ENCODE results near the gene FAM186B.
A peak's percentile ranks its signal among the peaks of the same experiment; 100 is the strongest.

FAM186B gene

GRCh38 chr12:49562831-49563230 lies 42.6 kb downstream of the FAM186B start:
- H3K27ac ChIP-seq (ENCODE audit: extremely low read depth, low read depth, low read length), result no peak overlapping the region
- no peak for TF ChIP-seq GLI4 (tag by site-specific recombination; IDR thresholded peaks at IDR 0.05)
- no peak for TF ChIP-seq ZNF747 (tag by site-specific recombination; IDR thresholded peaks at IDR 0.05)
- no peak for TF ChIP-seq ZNF146 (tag by site-specific recombination; IDR thresholded peaks at IDR 0.05)
- TF ChIP-seq ZNF426 (tag by site-specific recombination; IDR thresholded peaks at IDR 0.05), result no peak
- TF ChIP-seq ZBTB1 (tag by site-specific recombination; IDR thresholded peaks at IDR 0.05), result no peak
- no peak for TF ChIP-seq ZNF423 (tag by site-specific recombination; IDR thresholded peaks at IDR 0.05)
- TF ChIP-seq OVOL3 (tag by site-specific recombination; IDR thresholded peaks at IDR 0.05), result no peak
- no peak for TF ChIP-seq ZNF701 (tag by site-specific recombination; IDR thresholded peaks at IDR 0.05)
- TF ChIP-seq ZNF302 (tag by site-specific recombination; IDR thresholded peaks at IDR 0.05; ENCODE audit: low read depth), result no peak
- TF ChIP-seq ZNF791 (tag by site-specific recombination; IDR thresholded peaks at IDR 0.05), result no peak
- TF ChIP-seq ZNF366 (tag by site-specific recombination; conservative IDR thresholded peaks at IDR 0.05), result no peak
- no peak for TF ChIP-seq ZNF837 (tag by site-specific recombination; IDR thresholded peaks at IDR 0.05)
- TF ChIP-seq ZNF558 (tag by site-specific recombination; IDR thresholded peaks at IDR 0.05), result no peak
- no peak for TF ChIP-seq ZFP37 (tag by site-specific recombination; IDR thresholded peaks at IDR 0.05)
- H3K4me1 ChIP-seq (ENCODE audit: control insufficient read depth, insufficient read depth, low read length), result no peaks in the 10 kb centered on the region
- POLR2A ChIA-PET, result interaction anchor here (1.1 kb wide), 1 partner anchor 9 kb away, joined by 5 read pairs; no protein-coding TSS in a partner anchor
- H3K9me3 ChIP-seq (ENCODE audit: control insufficient read depth, insufficient read depth, low read depth, low read length), result no peaks in the 10 kb centered on the region
- H3K36me3 ChIP-seq (ENCODE audit: control insufficient read depth in 2 of 2, insufficient read depth in 1 of 2, low read length in 2 of 2), result peaks cover 11 to 85% of the 10 kb centered on the region in 2 experiments
- CTCF ChIA-PET, result interaction anchor here (0.6 to 2.2 kb wide), 3 partner anchors 9 to 264 kb away, joined by 3 to 13 read pairs (median 4); no protein-coding TSS in a partner anchor
- no peak overlapping the region for H3K4me3 ChIP-seq (ENCODE audit: low read depth, low read length)

GRCh38 chr12:49562233-49562632 lies 43.2 kb downstream of the FAM186B start:
- peak; percentile 77 for TF ChIP-seq PRDM1 (tag by site-specific recombination; IDR thresholded peaks at IDR 0.05)
- TF ChIP-seq SALL2 (tag by site-specific recombination; IDR thresholded peaks at IDR 0.05; ENCODE audit: borderline replicate concordance), result no peak
- no peak overlapping the region for H3K4me3 ChIP-seq (ENCODE audit: low read depth, low read length)
- peaks cover 11 to 91% of the 10 kb centered on the region in 2 experiments for H3K36me3 ChIP-seq (ENCODE audit: control insufficient read depth in 2 of 2, insufficient read depth in 1 of 2, low read length in 2 of 2)
- H3K27ac ChIP-seq (ENCODE audit: extremely low read depth, low read depth, low read length), result peak overlapping the region; percentile 9; the same call in 1 of the 2 replicates
- ChIA-PET POLR2A (interaction anchor here (1.1 kb wide), 1 partner anchor 8 kb away, joined by 5 read pairs; no protein-coding TSS in a partner anchor), CTCF (interaction anchor here (1.1 to 2.2 kb wide), 4 partner anchors 8 to 231 kb away, joined by 4 to 13 read pairs (median 4); no protein-coding TSS in a partner anchor)
- H3K4me1 ChIP-seq (ENCODE audit: control insufficient read depth, insufficient read depth, low read length), result no peaks in the 10 kb centered on the region
- H3K9me3 ChIP-seq (ENCODE audit: control insufficient read depth, insufficient read depth, low read depth, low read length), result no peaks in the 10 kb centered on the region

- H3K36me3 ChIP-seq (ENCODE audit: control insufficient read depth in 2 of 2, insufficient read depth in 1 of 2, low read length in 2 of 2), result peaks cover 11 to 98% of the 10 kb centered on the region in 2 experiments
- POLR2A ChIA-PET, result interaction anchor here (1.5 kb wide), 1 partner anchor 63 kb away, joined by 4 read pairs; the partner anchor contains the start of gene PRPF40B
Observed at GRCh38 chr12:49560695-49561094, 44.7 kb downstream of the FAM186B start.

More at GRCh38 chr12:49560695-49561094, 44.7 kb downstream of the FAM186B start:
- no peaks in the 10 kb centered on the region for H3K4me1 ChIP-seq (ENCODE audit: control insufficient read depth, insufficient read depth, low read length)
- no peaks in the 10 kb centered on the region for H3K9me3 ChIP-seq (ENCODE audit: control insufficient read depth, insufficient read depth, low read depth, low read length)
- TF ChIP-seq ZNF112 (tag by site-specific recombination; IDR thresholded peaks at IDR 0.05), result no peak
- TF ChIP-seq ZNF596 (tag by site-specific recombination; IDR thresholded peaks at IDR 0.05), result no peak
- TF ChIP-seq ZNF585B (tag by site-specific recombination; IDR thresholded peaks at IDR 0.05), result no peak
- TF ChIP-seq ZNF785 (tag by site-specific recombination; IDR thresholded peaks at IDR 0.05), result no peak
- TF ChIP-seq ZNF624 (tag by site-specific recombination; IDR thresholded peaks at IDR 0.05), result no peak
- no peak for TF ChIP-seq ZNF692 (tag by site-specific recombination; IDR thresholded peaks at IDR 0.05)
- no peak for TF ChIP-seq ZNF174 (tag by site-specific recombination; IDR thresholded peaks at IDR 0.05)
- TF ChIP-seq ZNF580 (tag by site-specific recombination; IDR thresholded peaks at IDR 0.05), result no peak
- no peak for TF ChIP-seq ZNF701 (tag by site-specific recombination; IDR thresholded peaks at IDR 0.05)
- no peak overlapping the region for H3K27ac ChIP-seq (ENCODE audit: extremely low read depth, low read depth, low read length)
- CTCF ChIA-PET, result interaction anchor here (1.0 to 1.2 kb wide), 3 partner anchors 20 to 229 kb away, joined by 3 to 4 read pairs (median 4); no protein-coding TSS in a partner anchor
- no peak overlapping the region for H3K4me3 ChIP-seq (ENCODE audit: low read depth, low read length)

All from HEK293 (cell line).